Sigmoid colon (tissue), 4 donors: ENCODE results near the gene RHCG.

Experiments
- EP300 ChIP-seq, 4 donors: sonication (generic); formaldehyde crosslinking; IDR thresholded peaks; one replicate each; pipeline ENCODE4 v1.6.1; 2017; ENCODE audit warnings: antibody characterized with exemption in 4 of 4
- POLR2A ChIP-seq, 2 donors: fragments of 450-650 bp; IDR thresholded peaks; one replicate each; pipeline ENCODE4 v1.6.1; 2016; ENCODE audit warnings: antibody characterized with exemption in 2 of 2, mild to moderate bottlenecking in 2 of 2, moderate library complexity in 2 of 2
- POLR2AphosphoS5 ChIP-seq, 4 donors: sonication (generic); formaldehyde crosslinking; IDR thresholded peaks; one replicate each; pipeline ENCODE4 v1.6.1; 2017; ENCODE audit warnings: antibody characterized with exemption in 4 of 4
- TF ChIP-seq, protein P1 (sequence below), 4 experiments: fragments of 450-650 bp in 3 of 4; fragments of 200-600 bp in 1 of 4; IDR thresholded peaks; one replicate each; pipeline ENCODE4 v1.5.1; 2016 to 2019; ENCODE audit warnings: antibody characterized with exemption in 4 of 4, mild to moderate bottlenecking in 3 of 4, moderate library complexity in 2 of 4

DNA sequence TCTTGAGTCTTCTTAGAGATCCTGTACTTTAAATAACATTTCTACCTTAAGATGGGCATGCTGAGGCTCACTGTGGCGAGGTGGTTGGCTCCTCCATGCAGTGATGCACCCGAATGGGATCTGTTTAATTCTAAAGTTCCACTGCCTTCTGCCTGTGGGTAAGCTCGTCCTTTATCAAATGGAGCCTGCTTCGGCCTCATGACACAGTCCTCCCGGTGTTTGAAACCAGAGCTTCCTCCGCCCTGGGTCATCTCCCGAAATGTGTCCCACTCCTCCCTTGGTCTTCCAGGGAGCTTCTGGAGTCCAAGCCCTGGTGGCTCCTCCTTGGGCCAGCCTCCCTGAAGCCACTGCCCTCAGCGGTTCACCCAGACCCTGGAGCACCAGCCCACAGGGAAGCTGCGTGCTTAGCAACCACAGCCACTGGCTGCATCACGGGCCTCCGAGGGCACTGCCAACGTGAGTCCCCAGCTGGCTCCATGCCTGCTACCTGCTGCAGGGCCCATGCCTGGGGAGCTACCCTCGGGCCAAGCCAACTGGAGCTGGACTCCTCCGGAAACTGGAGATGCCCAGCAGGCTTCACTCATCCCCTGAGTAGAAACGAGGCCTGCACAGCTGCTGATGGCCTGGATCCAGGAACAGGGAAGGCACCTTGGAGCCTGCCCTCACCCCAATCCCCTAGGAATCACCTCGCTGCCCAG, 3.3 kb downstream of the RHCG start:
- TF ChIP-seq, protein P1, sequence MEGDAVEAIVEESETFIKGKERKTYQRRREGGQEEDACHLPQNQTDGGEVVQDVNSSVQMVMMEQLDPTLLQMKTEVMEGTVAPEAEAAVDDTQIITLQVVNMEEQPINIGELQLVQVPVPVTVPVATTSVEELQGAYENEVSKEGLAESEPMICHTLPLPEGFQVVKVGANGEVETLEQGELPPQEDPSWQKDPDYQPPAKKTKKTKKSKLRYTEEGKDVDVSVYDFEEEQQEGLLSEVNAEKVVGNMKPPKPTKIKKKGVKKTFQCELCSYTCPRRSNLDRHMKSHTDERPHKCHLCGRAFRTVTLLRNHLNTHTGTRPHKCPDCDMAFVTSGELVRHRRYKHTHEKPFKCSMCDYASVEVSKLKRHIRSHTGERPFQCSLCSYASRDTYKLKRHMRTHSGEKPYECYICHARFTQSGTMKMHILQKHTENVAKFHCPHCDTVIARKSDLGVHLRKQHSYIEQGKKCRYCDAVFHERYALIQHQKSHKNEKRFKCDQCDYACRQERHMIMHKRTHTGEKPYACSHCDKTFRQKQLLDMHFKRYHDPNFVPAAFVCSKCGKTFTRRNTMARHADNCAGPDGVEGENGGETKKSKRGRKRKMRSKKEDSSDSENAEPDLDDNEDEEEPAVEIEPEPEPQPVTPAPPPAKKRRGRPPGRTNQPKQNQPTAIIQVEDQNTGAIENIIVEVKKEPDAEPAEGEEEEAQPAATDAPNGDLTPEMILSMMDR (IDR thresholded peaks at IDR 0.05) = no peak
- TF ChIP-seq POLR2AphosphoS5 (IDR thresholded peaks at IDR 0.05) (no peak), POLR2A (IDR thresholded peaks at IDR 0.05) (no peak), EP300 (IDR thresholded peaks at IDR 0.05) (no peak)
